Measurements from ENCODE around the gene PHF14. TPM values are rescaled to one million over a fixed set of nuclear protein-coding genes. Genes with fewer than 3 reads are reported as not detected.

The PHF14 gene
- total RNA-seq, 1 experiment from 2014 or later: 50.8 TPM

- H3K4me3 Mint-ChIP-seq: no peak overlapping the region
- no CpG with 5 or more reads among the region's 4 CpGs for WGBS (ENCODE audit: extremely low coverage, insufficient read length, low lambda C conversion rate)
- Histone ChIP-seq H2BK12ac (ENCODE audit: insufficient read length, low read depth, low read length) (no peak overlapping the region), H3K79me1 (ENCODE audit: insufficient read depth, low read depth, low read length, poor library complexity, severe bottlenecking) (no peaks in the 10 kb centered on the region), H3T11ph (ENCODE audit: low read length) (no peak overlapping the region), H2AK5ac (ENCODE audit: insufficient read length, low read length) (no peak overlapping the region), H2BK120ac (ENCODE audit: low read depth, low read length, poor library complexity, severe bottlenecking) (no peak overlapping the region), H4K20me1 (ENCODE audit: control insufficient read depth, insufficient read depth, insufficient read length) (no peaks in the 10 kb centered on the region), H2BK15ac (ENCODE audit: low read depth, low read length) (no peak overlapping the region), H3K9ac (ENCODE audit: extremely low read depth, insufficient read length, low read length) (no peak overlapping the region), H2BK5ac (ENCODE audit: insufficient read length, low read length) (no peak overlapping the region), H4K5ac (ENCODE audit: insufficient read length, low read depth, low read length) (no peak overlapping the region), H3K56ac (ENCODE audit: insufficient read length, low read depth, low read length) (no peak overlapping the region), H3K14ac (ENCODE audit: insufficient read depth, low read length) (no peak overlapping the region), H3K9me3 (ENCODE audit: control insufficient read depth, low read depth, low read length) (no peaks in the 10 kb centered on the region), H3K4ac (ENCODE audit: low read depth, low read length) (no peak overlapping the region), H3K18ac (ENCODE audit: insufficient read length, low read depth, low read length) (no peak overlapping the region), H3K27me3 (ENCODE audit: insufficient read depth, low read length) (no peaks in the 10 kb centered on the region), H2AFZ (ENCODE audit: low read length) (no peak overlapping the region), H4K8ac (replicated peaks; ENCODE audit: insufficient read length, low read depth, low read length) (no peak overlapping the region), H3K4me1 (ENCODE audit: insufficient read depth, low read length) (no peaks in the 10 kb centered on the region; the same call in 1 of the 2 replicates), H2BK20ac (ENCODE audit: low read depth, low read length, poor library complexity, severe bottlenecking) (no peak overlapping the region), H3K4me2 (ENCODE audit: insufficient read depth, insufficient read length, low read length) (no peak overlapping the region), H3K23ac (ENCODE audit: insufficient read length, low read depth, low read length) (no peak overlapping the region), H3K79me2 (ENCODE audit: insufficient read depth, low read length) (no peaks in the 10 kb centered on the region), H3K27ac (ENCODE audit: insufficient read length, low read depth, low read length) (no peak overlapping the region), H3K23me2 (ENCODE audit: insufficient read length, low read depth, low read length, poor library complexity, severe bottlenecking) (no peaks in the 10 kb centered on the region), H4K91ac (ENCODE audit: insufficient read length, low read depth, low read length) (no peak overlapping the region)
- H3K4me1 Mint-ChIP-seq: peaks cover 11 to 12% of the 10 kb centered on the region in 2 experiments
- TF ChIP-seq, protein P1, sequence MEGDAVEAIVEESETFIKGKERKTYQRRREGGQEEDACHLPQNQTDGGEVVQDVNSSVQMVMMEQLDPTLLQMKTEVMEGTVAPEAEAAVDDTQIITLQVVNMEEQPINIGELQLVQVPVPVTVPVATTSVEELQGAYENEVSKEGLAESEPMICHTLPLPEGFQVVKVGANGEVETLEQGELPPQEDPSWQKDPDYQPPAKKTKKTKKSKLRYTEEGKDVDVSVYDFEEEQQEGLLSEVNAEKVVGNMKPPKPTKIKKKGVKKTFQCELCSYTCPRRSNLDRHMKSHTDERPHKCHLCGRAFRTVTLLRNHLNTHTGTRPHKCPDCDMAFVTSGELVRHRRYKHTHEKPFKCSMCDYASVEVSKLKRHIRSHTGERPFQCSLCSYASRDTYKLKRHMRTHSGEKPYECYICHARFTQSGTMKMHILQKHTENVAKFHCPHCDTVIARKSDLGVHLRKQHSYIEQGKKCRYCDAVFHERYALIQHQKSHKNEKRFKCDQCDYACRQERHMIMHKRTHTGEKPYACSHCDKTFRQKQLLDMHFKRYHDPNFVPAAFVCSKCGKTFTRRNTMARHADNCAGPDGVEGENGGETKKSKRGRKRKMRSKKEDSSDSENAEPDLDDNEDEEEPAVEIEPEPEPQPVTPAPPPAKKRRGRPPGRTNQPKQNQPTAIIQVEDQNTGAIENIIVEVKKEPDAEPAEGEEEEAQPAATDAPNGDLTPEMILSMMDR (conservative IDR thresholded peaks at IDR 0.05): no peak
- no peaks in the 10 kb centered on the region for H3K27me3 Mint-ChIP-seq (ENCODE audit: low read depth)
- peaks cover 12 to 24% (median 21%) of the 10 kb centered on the region in 3 experiments for H3K36me3 Mint-ChIP-seq (ENCODE audit: insufficient read depth in 1 of 3, low read depth in 3 of 3)
- no peak overlapping the region for H3K27ac Mint-ChIP-seq
- peaks cover 4 to 13% of the 10 kb centered on the region in 2 experiments; a peak in 3 of 5 replicates for H3K9me3 Mint-ChIP-seq
- no peak for DNase-seq
These were observed 106.2 kb downstream of the PHF14 start for GRCh38 chr7:11079907-11080306.

Measured in H9 (cell line).